ENCODE results near the gene QPCT. TPM values are rescaled to one million over a fixed set of nuclear protein-coding genes. Genes with fewer than 3 reads are reported as not detected.

Gene QPCT
- polyA plus RNA-seq, 4 donors = 11.5 to 15.1 (median 14.0) TPM

Other genes with a start within 250 kb of the QPCT start
- gene EIF2AK2, start 187.7 kb upstream of the QPCT start, polyA plus RNA-seq (ENCODE audit: insufficient read length in 4 of 4) = 10 to 100 TPM; 31.1 to 38.9 (median 32.9) TPM
- gene SULT6B1, start 156.0 kb upstream of the QPCT start, polyA plus RNA-seq (ENCODE audit: insufficient read length in 4 of 4) = not detected
- gene CEBPZOS, start 148.1 kb upstream of the QPCT start, polyA plus RNA-seq (ENCODE audit: insufficient read length in 4 of 4) = 10 to 100 TPM; 47.7 to 65.8 (median 57.8) TPM
- gene CEBPZ, start 113.0 kb upstream of the QPCT start, polyA plus RNA-seq (ENCODE audit: insufficient read length in 4 of 4) = 10 to 100 TPM; 70.3 to 95.6 (median 84.5) TPM
- 10 to 100 TPM; 15.6 to 32.5 (median 29.5) TPM for gene NDUFAF7, start 113.0 kb upstream of the QPCT start, polyA plus RNA-seq (ENCODE audit: insufficient read length in 4 of 4)
- 10 to 100 TPM; 43.9 to 54.9 (median 50.4) TPM for gene PRKD3, start 19.8 kb upstream of the QPCT start, polyA plus RNA-seq (ENCODE audit: insufficient read length in 4 of 4)

Measured in left renal cortex interstitium (tissue), 4 donors.